Activated T-cell treated with anti-CD3 and anti-CD28 coated beads, Interleukin-2, amount 50 U/mL, for 72 hours (primary cell): ENCODE results near the gene HOXD9. TPM values are rescaled to one million over a fixed set of nuclear protein-coding genes. Genes with fewer than 3 reads are reported as not detected.

ENCODE experiments used
- ATAC-seq, 2 donors: fragments of 150-1000 bp; cut with Tn5 transposase; replicated peaks in 1 of 2; 2 replicates each; pipeline ENCODE4 v1.10.0; 2021; ENCODE audit warnings: moderate library complexity in 2 of 2, mild to moderate bottlenecking in 1 of 2
- DNase-seq, 2 donors: peaks; one replicate each; pipeline ENCODE4 v3.0.0; 2021 to 2022; ENCODE audit warnings: mixed read lengths in 1 of 2
- H3K27ac Mint-ChIP-seq: one replicate; pipeline ENCODE4 v1.8.0; 2022; ENCODE audit warnings: mild to moderate bottlenecking, moderate library complexity, mixed read lengths
- H3K27me3 Mint-ChIP-seq: one replicate; pipeline ENCODE4 v1.8.0; 2022; ENCODE audit warnings: low read depth, mixed read lengths
- H3K36me3 Mint-ChIP-seq, 2 donors: one replicate each; pipeline ENCODE4 v1.8.0; 2022; ENCODE audit warnings: mixed read lengths in 2 of 2, mild to moderate bottlenecking in 1 of 2; ENCODE audit not compliant: insufficient read depth in 2 of 2
- H3K4me1 Mint-ChIP-seq: one replicate; pipeline ENCODE4 v1.8.0; 2022; ENCODE audit warnings: low read depth, mixed read lengths
- H3K4me3 Mint-ChIP-seq, 2 donors: one replicate each; pipeline ENCODE4 v1.8.0; 2022; ENCODE audit warnings: mild to moderate bottlenecking in 2 of 2, mixed read lengths in 2 of 2, moderate library complexity in 2 of 2
- H3K9me3 Mint-ChIP-seq, 2 donors: one replicate each; pipeline ENCODE4 v1.8.0; 2022; ENCODE audit warnings: mixed read lengths in 2 of 2
- total RNA-seq, 2 donors: library from RNA; stranded (reverse); gene quantifications; one replicate each; pipeline ENCODE4 v1.2.3, GENCODE V29; 2022

HOXD9 gene
- total RNA-seq, 2 donors from 2014 or later = not detected

GRCh38 chr2:176140513-176141317 is 18.2 kb downstream of the HOXD9 start:
- H3K4me1 Mint-ChIP-seq = peaks cover 29% of the 10 kb centered on the region
- ATAC-seq (peak; percentile 92), DNase-seq (peak; percentile 79 to 82)
- no peaks in the 10 kb centered on the region for H3K9me3 Mint-ChIP-seq
- H3K27me3 Mint-ChIP-seq = peaks cover 73% of the 10 kb centered on the region
- H3K27ac Mint-ChIP-seq = no peak overlapping the region
- peaks cover 10 to 11% of the 10 kb centered on the region in 2 donors for H3K36me3 Mint-ChIP-seq
- H3K4me3 Mint-ChIP-seq = peak overlapping the region; percentile 9 to 67

DNA sequence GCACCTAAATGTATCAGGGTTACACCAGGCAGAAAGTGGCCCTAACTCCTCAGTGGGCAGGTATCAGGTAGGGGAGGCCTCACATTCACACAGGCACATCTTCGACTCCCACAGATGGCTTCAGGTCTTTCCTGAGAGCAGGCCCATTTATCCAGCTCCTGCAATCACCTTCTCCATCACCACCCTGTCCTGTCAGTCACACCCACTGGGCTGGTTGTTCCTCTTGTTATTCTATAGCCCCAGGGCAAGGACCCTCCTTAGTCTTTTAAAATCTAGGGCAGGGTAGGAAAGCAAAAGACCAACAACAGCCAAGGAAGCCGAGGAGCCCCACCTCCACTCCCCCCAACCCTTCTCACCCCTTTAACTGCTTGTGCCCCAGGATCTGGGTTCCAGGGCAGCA is 19.8 kb downstream of the HOXD9 start:
- Mint-ChIP-seq H3K36me3 (peaks cover 9 to 10% of the 10 kb centered on the region in 2 donors), H3K9me3 (no peaks in the 10 kb centered on the region)

GRCh38 chr2:176145085-176145969 is 22.8 kb downstream of the HOXD9 start:
- no peak for ATAC-seq
- no peak for DNase-seq
- H3K27me3 Mint-ChIP-seq = peaks cover 84% of the 10 kb centered on the region
- no peak overlapping the region for H3K4me3 Mint-ChIP-seq
- no peaks in the 10 kb centered on the region for H3K9me3 Mint-ChIP-seq
- no peak overlapping the region for H3K27ac Mint-ChIP-seq
- peaks cover 4% of the 10 kb centered on the region for H3K4me1 Mint-ChIP-seq
- no peaks in the 10 kb centered on the region for H3K36me3 Mint-ChIP-seq

More for the DNA sequence above, 19.8 kb downstream of the HOXD9 start:
- no peak overlapping the region for H3K27ac Mint-ChIP-seq
- DNase-seq (no peak), ATAC-seq (no peak)
- H3K4me3 Mint-ChIP-seq = no peak overlapping the region
- peaks cover 22% of the 10 kb centered on the region for H3K4me1 Mint-ChIP-seq
- H3K27me3 Mint-ChIP-seq = peaks cover 77% of the 10 kb centered on the region

- H3K4me3 Mint-ChIP-seq = no peak overlapping the region
- no peaks in the 10 kb centered on the region for H3K36me3 Mint-ChIP-seq
- DNase-seq (no peak), ATAC-seq (no peak)
- peaks cover 4% of the 10 kb centered on the region for H3K4me1 Mint-ChIP-seq
- H3K9me3 Mint-ChIP-seq = no peaks in the 10 kb centered on the region
- no peak overlapping the region for H3K27ac Mint-ChIP-seq
- peaks cover 88% of the 10 kb centered on the region for H3K27me3 Mint-ChIP-seq
Observed at GRCh38 chr2:176146101-176146500, 23.6 kb downstream of the HOXD9 start.

DNA sequence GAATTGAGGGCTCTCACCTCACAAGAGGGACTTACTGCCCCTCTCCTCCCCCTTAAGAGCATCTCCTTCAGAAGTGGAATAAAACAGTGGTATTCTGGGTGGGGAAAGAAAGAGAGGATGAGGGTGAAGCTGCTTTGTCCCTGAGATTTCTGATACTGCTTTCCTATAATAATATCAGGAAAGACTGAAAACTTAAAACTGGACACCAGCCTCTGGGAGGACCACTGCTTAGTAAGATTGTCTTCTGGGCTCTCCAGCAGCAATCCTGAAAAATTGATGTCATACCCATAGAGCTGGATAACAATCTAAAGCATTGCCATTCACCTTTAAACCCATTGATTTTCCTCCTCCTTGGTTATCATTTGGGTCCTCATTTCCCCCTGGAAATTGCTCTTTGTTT is 24.1 kb downstream of the HOXD9 start:
- H3K4me1 Mint-ChIP-seq = peaks cover 4% of the 10 kb centered on the region
- no peak for ATAC-seq
- H3K36me3 Mint-ChIP-seq = no peaks in the 10 kb centered on the region
- peaks cover 88% of the 10 kb centered on the region for H3K27me3 Mint-ChIP-seq
- no peak for DNase-seq
- no peak overlapping the region for H3K4me3 Mint-ChIP-seq
- no peak overlapping the region for H3K27ac Mint-ChIP-seq
- H3K9me3 Mint-ChIP-seq = no peaks in the 10 kb centered on the region

DNA sequence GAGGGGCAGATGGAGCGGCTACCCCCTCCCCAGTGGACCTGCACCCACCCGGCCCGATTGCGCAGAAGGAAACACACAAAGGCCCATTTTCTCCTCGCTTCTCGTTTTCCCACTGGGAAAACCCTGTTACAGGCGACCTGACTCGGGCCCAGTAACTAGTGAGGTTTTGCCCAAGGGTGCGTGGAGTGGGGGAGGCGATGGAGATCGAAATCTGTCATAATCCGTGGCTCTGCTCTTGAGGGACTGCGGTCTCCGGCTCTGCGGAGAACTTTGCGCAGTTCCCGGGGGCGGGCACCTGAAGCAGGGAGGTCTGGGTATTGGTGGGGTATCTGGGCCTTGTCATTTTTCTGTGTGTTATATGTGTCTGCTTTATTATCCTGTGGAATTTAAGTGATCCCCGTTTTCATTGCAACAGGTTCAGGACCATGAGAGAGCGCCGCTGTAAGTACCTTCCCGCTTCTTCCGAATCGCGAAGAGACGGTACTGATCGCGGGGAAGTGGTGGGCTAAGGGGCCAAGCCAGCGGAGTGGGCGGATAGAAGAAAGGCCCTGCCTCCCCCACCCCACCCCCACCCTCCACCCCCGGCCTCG is 24.8 kb downstream of the HOXD9 start:
- no peak for DNase-seq
- no peak for ATAC-seq
- peaks cover 81% of the 10 kb centered on the region for H3K27me3 Mint-ChIP-seq
- no peaks in the 10 kb centered on the region for H3K9me3 Mint-ChIP-seq
- no peak overlapping the region for H3K4me3 Mint-ChIP-seq
- no peak overlapping the region for H3K27ac Mint-ChIP-seq
- H3K36me3 Mint-ChIP-seq = no peaks in the 10 kb centered on the region
- peaks cover 4% of the 10 kb centered on the region for H3K4me1 Mint-ChIP-seq

GRCh38 chr2:176147800-176148496 is 25.4 kb downstream of the HOXD9 start:
- H3K27ac Mint-ChIP-seq = no peak overlapping the region

GRCh38 chr2:176148751-176149421 is 26.4 kb downstream of the HOXD9 start:
- no peak for ATAC-seq
- no peak overlapping the region for H3K4me3 Mint-ChIP-seq
- no peaks in the 10 kb centered on the region for H3K36me3 Mint-ChIP-seq
- DNase-seq = no peak
- H3K27ac Mint-ChIP-seq = no peak overlapping the region
- H3K9me3 Mint-ChIP-seq = no peaks in the 10 kb centered on the region
- peaks cover 83% of the 10 kb centered on the region for H3K27me3 Mint-ChIP-seq
- H3K4me1 Mint-ChIP-seq = peaks cover 4% of the 10 kb centered on the region

More at GRCh38 chr2:176147800-176148496, 25.4 kb downstream of the HOXD9 start:
- no peak for ATAC-seq
- no peak overlapping the region for H3K4me3 Mint-ChIP-seq
- peaks cover 80% of the 10 kb centered on the region for H3K27me3 Mint-ChIP-seq
- peaks cover 4% of the 10 kb centered on the region for H3K4me1 Mint-ChIP-seq
- no peaks in the 10 kb centered on the region for H3K9me3 Mint-ChIP-seq
- no peaks in the 10 kb centered on the region for H3K36me3 Mint-ChIP-seq
- DNase-seq = no peak

DNA sequence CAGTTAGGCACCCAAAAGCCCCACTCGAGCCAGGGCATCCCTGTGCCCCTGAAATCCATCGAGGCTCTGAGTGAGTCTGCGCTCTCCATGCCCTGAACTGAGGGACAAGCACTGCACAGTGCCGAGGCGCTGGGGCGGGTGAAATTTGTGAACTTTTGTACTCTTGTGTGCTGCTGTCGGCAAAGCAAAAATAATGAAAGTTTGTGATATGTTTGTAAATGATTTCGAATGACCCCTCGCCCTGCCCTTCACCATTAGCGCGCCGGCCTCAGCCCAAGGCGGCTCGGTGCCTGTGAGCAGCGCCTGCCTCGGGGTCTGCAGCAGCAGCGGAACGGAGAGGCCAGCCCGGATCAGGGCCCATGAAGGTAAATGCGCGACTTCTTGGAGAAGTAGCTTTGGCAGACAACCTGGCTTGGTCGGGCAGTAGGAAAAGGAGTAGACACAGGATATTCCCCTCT is 27.0 kb downstream of the HOXD9 start:
- Mint-ChIP-seq H3K27ac (no peak overlapping the region), H3K36me3 (no peaks in the 10 kb centered on the region), H3K4me1 (peaks cover 4% of the 10 kb centered on the region), H3K4me3 (no peak overlapping the region), H3K9me3 (no peaks in the 10 kb centered on the region), H3K27me3 (peaks cover 89% of the 10 kb centered on the region)
- no peak for DNase-seq
- no peak for ATAC-seq

- H3K4me3 Mint-ChIP-seq = peak overlapping the region in 1 of 2 donors; percentile 1
- H3K27ac Mint-ChIP-seq = no peak overlapping the region
- H3K27me3 Mint-ChIP-seq = peaks cover 89% of the 10 kb centered on the region
- no peak for ATAC-seq
- H3K4me1 Mint-ChIP-seq = peaks cover 4% of the 10 kb centered on the region
- DNase-seq = no peak
- no peaks in the 10 kb centered on the region for H3K9me3 Mint-ChIP-seq
- H3K36me3 Mint-ChIP-seq = no peaks in the 10 kb centered on the region
Observed at GRCh38 chr2:176149939-176150583, 27.5 kb downstream of the HOXD9 start.

- Mint-ChIP-seq H3K36me3 (no peaks in the 10 kb centered on the region), H3K4me1 (peaks cover 4% of the 10 kb centered on the region), H3K27ac (no peak overlapping the region), H3K4me3 (peak overlapping the region in 1 of 2 donors; percentile 1), H3K27me3 (peaks cover 89% of the 10 kb centered on the region), H3K9me3 (no peaks in the 10 kb centered on the region)
- ATAC-seq (no peak), DNase-seq (no peak)
Observed at GRCh38 chr2:176150584-176151441, 28.3 kb downstream of the HOXD9 start.
